OCI-LY3 (cell line): ENCODE results near the gene RETREG1.

Source experiments
- H2AFZ ChIP-seq: fragments of 200-600, 300-600 bp; shearing (Covaris generic); 2 replicates; pipeline ENCODE4 v1.6.0; 2014; ENCODE audit warnings: antibody characterized with exemption, low read depth, low read length
- H3K27ac ChIP-seq: fragments of 200-600, 300-600 bp; sonication (generic); 2 replicates; pipeline ENCODE4 v1.5.1; 2014; ENCODE audit warnings: mild to moderate bottlenecking, low read length, moderate library complexity, mixed read lengths
- H3K27me3 ChIP-seq: fragments of 200-600, 300-600 bp; sonication (generic); 2 replicates; pipeline ENCODE4 v1.6.1; 2014; ENCODE audit warnings: low read depth, low read length, mixed read lengths
- H3K36me3 ChIP-seq: fragments of 200-600, 300-600 bp; sonication (generic); replicated peaks from 2 replicates; pipeline ENCODE3; 2014; ENCODE audit warnings: low read depth, low read length, mixed read lengths
- H3K4me1 ChIP-seq: fragments of 300-600, 200-600 bp; sonication (generic); 2 replicates; pipeline ENCODE4 v1.6.1; 2014; ENCODE audit warnings: low read length, mixed read lengths
- H3K4me2 ChIP-seq: fragments of 200-600, 300-600 bp; sonication (generic); 2 replicates; pipeline ENCODE4 v1.6.1; 2014; ENCODE audit warnings: low read length, mixed read lengths
- H3K4me3 ChIP-seq: fragments of 300-600, 200-600 bp; sonication (generic); 2 replicates; pipeline ENCODE4 v1.5.1; 2014; ENCODE audit warnings: antibody characterized with exemption, mild to moderate bottlenecking, low read length, moderate library complexity
- H3K79me2 ChIP-seq: fragments of 300-600, 200-600 bp; shearing (Covaris generic); 2 replicates; pipeline ENCODE4 v1.6.1; 2014; ENCODE audit warnings: mild to moderate bottlenecking, low read length, mixed read lengths
- H3K9ac ChIP-seq: fragments of 300-600, 200-600 bp; shearing (Covaris generic); 2 replicates; pipeline ENCODE4 v1.6.0; 2014; ENCODE audit warnings: mild to moderate bottlenecking, low read length, moderate library complexity
- H3K9me3 ChIP-seq: fragments of 200-600, 300-600 bp; shearing (Covaris generic); 2 replicates; pipeline ENCODE4 v1.6.1; 2014; ENCODE audit warnings: low read length, mixed read lengths; ENCODE audit not compliant: insufficient read depth
- H4K20me1 ChIP-seq: fragments of 200-600, 300-600 bp; sonication (generic); 2 replicates; pipeline ENCODE4 v1.6.1; 2016; ENCODE audit warnings: low read length, mixed read lengths; ENCODE audit not compliant: insufficient read depth
- EZH2phosphoT487 ChIP-seq: fragments of 200-600 bp; shearing (Covaris generic); IDR thresholded peaks from 2 replicates; pipeline ENCODE4 v1.6.1; 2018; ENCODE audit warnings: antibody characterized with exemption, mixed run types, low read depth
- TF ChIP-seq, protein P1 (sequence below): fragments of 200-600, 300-600 bp; sonication (generic); IDR thresholded peaks from 2 replicates; pipeline ENCODE4 v1.5.1; 2014; ENCODE audit warnings: antibody characterized with exemption, low read length, low read depth

RETREG1 gene

DNA sequence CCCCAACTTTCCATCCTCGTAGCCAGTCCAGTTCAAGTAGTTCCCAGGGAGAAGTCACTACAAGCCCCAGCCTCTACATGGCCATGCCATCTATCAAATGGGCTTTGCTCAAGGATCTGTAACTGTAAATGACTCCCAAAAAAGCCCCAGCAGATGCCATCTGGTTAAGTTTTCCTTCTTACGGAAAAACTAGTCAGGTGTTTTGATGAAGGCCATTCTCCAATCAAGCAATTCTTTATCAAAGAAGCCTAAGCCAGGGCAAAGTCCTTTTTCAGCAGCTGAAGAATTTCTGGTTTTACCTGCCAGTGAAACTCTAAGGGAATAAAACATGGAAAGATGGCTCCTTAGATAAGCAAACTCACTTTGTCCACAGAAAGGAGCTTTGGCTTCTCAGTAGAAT is 129.3 kb downstream of the RETREG1 start:
- Histone ChIP-seq H3K4me1 (peaks cover 6% of the 10 kb centered on the region; the same call in 1 of the 2 replicates), H3K27ac (no peak overlapping the region), H3K4me3 (no peak overlapping the region), H3K9ac (no peak overlapping the region), H2AFZ (no peak overlapping the region), H3K36me3 (no peaks in the 10 kb centered on the region), H3K4me2 (no peak overlapping the region), H4K20me1 (no peaks in the 10 kb centered on the region), H3K79me2 (no peaks in the 10 kb centered on the region), H3K9me3 (no peaks in the 10 kb centered on the region), H3K27me3 (no peaks in the 10 kb centered on the region)
- TF ChIP-seq EZH2phosphoT487, result no peak
- TF ChIP-seq, protein P1, sequence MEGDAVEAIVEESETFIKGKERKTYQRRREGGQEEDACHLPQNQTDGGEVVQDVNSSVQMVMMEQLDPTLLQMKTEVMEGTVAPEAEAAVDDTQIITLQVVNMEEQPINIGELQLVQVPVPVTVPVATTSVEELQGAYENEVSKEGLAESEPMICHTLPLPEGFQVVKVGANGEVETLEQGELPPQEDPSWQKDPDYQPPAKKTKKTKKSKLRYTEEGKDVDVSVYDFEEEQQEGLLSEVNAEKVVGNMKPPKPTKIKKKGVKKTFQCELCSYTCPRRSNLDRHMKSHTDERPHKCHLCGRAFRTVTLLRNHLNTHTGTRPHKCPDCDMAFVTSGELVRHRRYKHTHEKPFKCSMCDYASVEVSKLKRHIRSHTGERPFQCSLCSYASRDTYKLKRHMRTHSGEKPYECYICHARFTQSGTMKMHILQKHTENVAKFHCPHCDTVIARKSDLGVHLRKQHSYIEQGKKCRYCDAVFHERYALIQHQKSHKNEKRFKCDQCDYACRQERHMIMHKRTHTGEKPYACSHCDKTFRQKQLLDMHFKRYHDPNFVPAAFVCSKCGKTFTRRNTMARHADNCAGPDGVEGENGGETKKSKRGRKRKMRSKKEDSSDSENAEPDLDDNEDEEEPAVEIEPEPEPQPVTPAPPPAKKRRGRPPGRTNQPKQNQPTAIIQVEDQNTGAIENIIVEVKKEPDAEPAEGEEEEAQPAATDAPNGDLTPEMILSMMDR, result no peak

DNA sequence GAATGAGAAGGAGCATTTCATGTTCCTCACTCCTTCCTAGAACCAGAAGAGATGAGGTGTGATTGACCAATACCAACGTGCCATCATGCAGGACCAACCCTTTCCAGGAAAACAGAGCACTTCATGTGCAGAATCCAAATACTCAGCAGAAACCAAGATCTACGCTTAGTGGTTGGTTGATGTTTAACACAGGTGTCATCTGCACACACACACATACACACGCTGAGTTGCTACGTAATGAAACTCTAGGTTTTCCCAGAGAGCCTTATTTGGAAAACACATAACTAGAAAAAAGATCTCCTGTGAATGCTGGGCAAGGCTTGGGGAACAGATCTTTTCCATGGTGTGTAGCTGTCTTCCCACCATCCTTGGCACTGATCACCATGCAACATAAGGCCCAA is 130.1 kb downstream of the RETREG1 start:
- Histone ChIP-seq H3K4me2 (no peak overlapping the region), H3K4me3 (no peak overlapping the region), H3K4me1 (peaks cover 6% of the 10 kb centered on the region; the same call in 1 of the 2 replicates), H3K27ac (no peak overlapping the region), H3K27me3 (no peaks in the 10 kb centered on the region), H3K9me3 (no peaks in the 10 kb centered on the region), H3K9ac (no peak overlapping the region), H2AFZ (no peak overlapping the region), H3K36me3 (no peaks in the 10 kb centered on the region), H3K79me2 (no peaks in the 10 kb centered on the region), H4K20me1 (no peaks in the 10 kb centered on the region)
- TF ChIP-seq, protein P1, result no peak

DNA sequence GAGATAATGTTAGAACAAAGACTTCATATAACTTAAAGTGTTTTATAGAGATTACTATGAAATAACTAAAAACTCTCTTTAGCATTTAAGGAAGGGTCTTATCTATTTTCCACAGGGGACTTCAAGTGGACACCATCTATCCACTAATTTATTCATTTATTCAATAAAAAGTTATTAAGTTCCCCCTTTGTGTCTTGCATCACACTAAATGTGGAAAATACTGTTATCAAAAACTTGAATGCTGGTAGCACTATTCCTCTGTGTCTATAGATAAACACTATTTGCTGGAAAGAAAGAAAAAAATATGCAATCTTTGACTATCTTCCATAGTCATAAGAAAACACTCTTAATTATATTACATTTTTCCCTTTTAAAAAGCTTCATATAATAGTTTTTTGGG is 131.1 kb downstream of the RETREG1 start:
- no peaks in the 10 kb centered on the region for H4K20me1 ChIP-seq
- H3K4me2 ChIP-seq, result no peak overlapping the region

DNA sequence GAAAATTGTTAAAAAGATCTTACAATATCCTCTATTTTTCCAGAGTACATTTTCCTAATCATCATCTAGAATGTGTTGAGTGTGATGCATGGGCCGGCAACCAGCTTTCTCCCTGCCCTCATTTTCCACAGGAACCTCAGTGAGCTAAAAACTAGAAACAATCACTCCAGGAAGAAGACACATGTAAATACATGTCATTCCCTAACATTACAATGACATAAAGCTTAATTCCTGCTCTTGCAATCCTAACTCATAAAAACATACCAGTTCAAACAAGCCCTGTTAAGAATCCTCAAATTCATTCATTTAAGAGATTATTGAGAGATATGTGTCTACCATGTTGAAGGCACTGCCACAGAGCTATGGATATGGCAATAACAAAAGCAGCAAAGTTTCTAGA is 132.7 kb downstream of the RETREG1 start:
- no peak overlapping the region for H3K9ac ChIP-seq
- no peaks in the 10 kb centered on the region for H4K20me1 ChIP-seq
- H3K27ac ChIP-seq, result no peak overlapping the region
- H3K4me3 ChIP-seq, result no peak overlapping the region
- H3K4me2 ChIP-seq, result no peak overlapping the region
- no peaks in the 10 kb centered on the region for H3K27me3 ChIP-seq
- no peaks in the 10 kb centered on the region for H3K9me3 ChIP-seq
- TF ChIP-seq EZH2phosphoT487, result no peak
- TF ChIP-seq, protein P1, result no peak
- H3K36me3 ChIP-seq, result no peaks in the 10 kb centered on the region
- H2AFZ ChIP-seq, result no peak overlapping the region
- no peaks in the 10 kb centered on the region for H3K79me2 ChIP-seq
- peaks cover 6% of the 10 kb centered on the region; the same call in 1 of the 2 replicates for H3K4me1 ChIP-seq

More for the DNA sequence above, 131.1 kb downstream of the RETREG1 start:
- no peak for TF ChIP-seq EZH2phosphoT487
- TF ChIP-seq, protein P1, result no peak
- Histone ChIP-seq H3K27ac (no peak overlapping the region), H3K9ac (no peak overlapping the region), H3K9me3 (no peaks in the 10 kb centered on the region), H3K4me3 (no peak overlapping the region), H3K79me2 (no peaks in the 10 kb centered on the region), H3K27me3 (no peaks in the 10 kb centered on the region), H3K4me1 (peaks cover 6% of the 10 kb centered on the region; the same call in 1 of the 2 replicates), H3K36me3 (no peaks in the 10 kb centered on the region), H2AFZ (no peak overlapping the region)
